ENCODE measurements around the gene SIGLEC7.

SIGLEC7 gene

GRCh38 chr19:51150627-51151026 is 8.5 kb downstream of the SIGLEC7 start:
- Histone ChIP-seq H2AFZ (ENCODE audit: low read length) (no peak overlapping the region), H3K9me3 (ENCODE audit: low read length) (no peaks in the 10 kb centered on the region), H3K9ac (ENCODE audit: low read length) (no peak overlapping the region), H3F3A (ENCODE audit: insufficient read depth, low read length) (no peaks in the 10 kb centered on the region), H3K4me3 (ENCODE audit: low read depth, low read length, poor library complexity, severe bottlenecking) (no peak overlapping the region), H3K9me2 (ENCODE audit: low read depth, low read length) (no peaks in the 10 kb centered on the region), H3K27ac (ENCODE audit: low read depth, low read length, poor library complexity, severe bottlenecking) (no peak overlapping the region), H3K4me2 (ENCODE audit: low read length) (no peak overlapping the region), H3K4me1 (ENCODE audit: insufficient read depth, low read length, severe bottlenecking) (no peaks in the 10 kb centered on the region), H4K20me1 (ENCODE audit: insufficient read depth, low read length) (no peaks in the 10 kb centered on the region), H3K79me2 (ENCODE audit: insufficient read depth, low read length) (no peaks in the 10 kb centered on the region), H3K36me3 (ENCODE audit: insufficient read depth, low read length) (no peaks in the 10 kb centered on the region), H3K27me3 (ENCODE audit: insufficient read depth, low read length) (peaks cover 4% of the 10 kb centered on the region; the same call in 1 of the 2 replicates)
- TF ChIP-seq CTCF (IDR thresholded peaks at IDR 0.05; ENCODE audit: low read length) (no peak), EZH2 (IDR thresholded peaks at IDR 0.05; ENCODE audit: borderline replicate concordance, low read length) (no peak)

GRCh38 chr19:51156710-51157109 is 14.6 kb downstream of the SIGLEC7 start:
- Histone ChIP-seq H3K9me3 (ENCODE audit: low read length) (no peaks in the 10 kb centered on the region), H3K4me3 (ENCODE audit: low read depth, low read length, poor library complexity, severe bottlenecking) (no peak overlapping the region), H3K27ac (ENCODE audit: low read depth, low read length, poor library complexity, severe bottlenecking) (no peak overlapping the region), H3F3A (ENCODE audit: insufficient read depth, low read length) (no peaks in the 10 kb centered on the region), H3K4me1 (ENCODE audit: insufficient read depth, low read length, severe bottlenecking) (no peaks in the 10 kb centered on the region), H3K79me2 (ENCODE audit: insufficient read depth, low read length) (no peaks in the 10 kb centered on the region), H3K9ac (ENCODE audit: low read length) (no peak overlapping the region), H2AFZ (ENCODE audit: low read length) (no peak overlapping the region), H4K20me1 (ENCODE audit: insufficient read depth, low read length) (no peaks in the 10 kb centered on the region), H3K4me2 (ENCODE audit: low read length) (no peak overlapping the region), H3K27me3 (ENCODE audit: insufficient read depth, low read length) (no peaks in the 10 kb centered on the region; the same call in 1 of the 2 replicates), H3K9me2 (ENCODE audit: low read depth, low read length) (no peaks in the 10 kb centered on the region), H3K36me3 (ENCODE audit: insufficient read depth, low read length) (no peaks in the 10 kb centered on the region)
- TF ChIP-seq CTCF (IDR thresholded peaks at IDR 0.05; ENCODE audit: low read length) = no peak
- no peak for TF ChIP-seq EZH2 (IDR thresholded peaks at IDR 0.05; ENCODE audit: borderline replicate concordance, low read length)

GRCh38 chr19:51157265-51157664 is 15.2 kb downstream of the SIGLEC7 start:
- H3K79me2 ChIP-seq (ENCODE audit: insufficient read depth, low read length) = no peaks in the 10 kb centered on the region
- H4K20me1 ChIP-seq (ENCODE audit: insufficient read depth, low read length) = no peaks in the 10 kb centered on the region
- H3K27ac ChIP-seq (ENCODE audit: low read depth, low read length, poor library complexity, severe bottlenecking) = no peak overlapping the region
- no peak overlapping the region for H3K4me2 ChIP-seq (ENCODE audit: low read length)
- H3K4me3 ChIP-seq (ENCODE audit: low read depth, low read length, poor library complexity, severe bottlenecking) = no peak overlapping the region
- no peaks in the 10 kb centered on the region for H3F3A ChIP-seq (ENCODE audit: insufficient read depth, low read length)
- H3K9ac ChIP-seq (ENCODE audit: low read length) = no peak overlapping the region
- no peak for TF ChIP-seq EZH2 (IDR thresholded peaks at IDR 0.05; ENCODE audit: borderline replicate concordance, low read length)
- no peak for TF ChIP-seq CTCF (IDR thresholded peaks at IDR 0.05; ENCODE audit: low read length)
- H2AFZ ChIP-seq (ENCODE audit: low read length) = no peak overlapping the region
- no peaks in the 10 kb centered on the region for H3K36me3 ChIP-seq (ENCODE audit: insufficient read depth, low read length)
- no peaks in the 10 kb centered on the region; the same call in 1 of the 2 replicates for H3K27me3 ChIP-seq (ENCODE audit: insufficient read depth, low read length)
- H3K9me3 ChIP-seq (ENCODE audit: low read length) = no peaks in the 10 kb centered on the region
- H3K4me1 ChIP-seq (ENCODE audit: insufficient read depth, low read length, severe bottlenecking) = no peaks in the 10 kb centered on the region
- H3K9me2 ChIP-seq (ENCODE audit: low read depth, low read length) = no peaks in the 10 kb centered on the region

Measured in OCI-LY1 (cell line).